ENCODE results near the gene CPA2.

Gene CPA2

DNA sequence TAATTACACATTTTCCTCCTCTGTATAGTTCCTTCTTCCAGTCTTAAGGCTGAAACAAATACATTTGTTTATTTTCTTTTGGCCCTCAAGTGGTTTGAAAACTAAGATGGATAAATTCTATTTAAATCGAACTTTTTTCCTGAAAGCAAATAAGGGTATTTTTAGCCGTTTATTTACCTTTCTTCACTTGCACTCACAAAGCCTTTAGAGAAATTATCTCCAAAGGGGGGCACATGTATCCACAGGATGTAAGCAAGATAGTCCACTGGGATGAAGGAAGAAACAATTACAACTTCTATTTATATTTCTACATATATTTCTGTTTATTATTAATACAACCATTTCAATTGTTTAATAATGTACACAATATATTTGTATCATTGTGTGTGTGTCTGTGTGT lies 36.5 kb downstream of the CPA2 start:
- Histone ChIP-seq H3K4me3 (ENCODE audit: insufficient read depth, low read length, poor library complexity, severe bottlenecking) (no peak overlapping the region), H4K20me1 (ENCODE audit: low read depth, low read length) (no peaks in the 10 kb centered on the region), H3K9me2 (replicated peaks; ENCODE audit: insufficient read depth, low read length) (no peaks in the 10 kb centered on the region), H3K4me2 (ENCODE audit: low read depth, low read length, poor library complexity, severe bottlenecking) (no peak overlapping the region), H3K36me3 (ENCODE audit: low read length) (no peaks in the 10 kb centered on the region), H3K27me3 (ENCODE audit: low read length) (no peaks in the 10 kb centered on the region), H3K27ac (ENCODE audit: low read depth, low read length) (no peak overlapping the region), H2AFZ (ENCODE audit: low read depth, low read length, severe bottlenecking) (no peak overlapping the region), H3F3A (ENCODE audit: insufficient read depth) (no peaks in the 10 kb centered on the region), H3K9me3 (ENCODE audit: insufficient read depth, low read length) (no peaks in the 10 kb centered on the region), H3K9ac (ENCODE audit: low read length) (no peak overlapping the region), H3K79me2 (ENCODE audit: insufficient read depth, low read length) (no peaks in the 10 kb centered on the region)
- TF ChIP-seq, protein P1, sequence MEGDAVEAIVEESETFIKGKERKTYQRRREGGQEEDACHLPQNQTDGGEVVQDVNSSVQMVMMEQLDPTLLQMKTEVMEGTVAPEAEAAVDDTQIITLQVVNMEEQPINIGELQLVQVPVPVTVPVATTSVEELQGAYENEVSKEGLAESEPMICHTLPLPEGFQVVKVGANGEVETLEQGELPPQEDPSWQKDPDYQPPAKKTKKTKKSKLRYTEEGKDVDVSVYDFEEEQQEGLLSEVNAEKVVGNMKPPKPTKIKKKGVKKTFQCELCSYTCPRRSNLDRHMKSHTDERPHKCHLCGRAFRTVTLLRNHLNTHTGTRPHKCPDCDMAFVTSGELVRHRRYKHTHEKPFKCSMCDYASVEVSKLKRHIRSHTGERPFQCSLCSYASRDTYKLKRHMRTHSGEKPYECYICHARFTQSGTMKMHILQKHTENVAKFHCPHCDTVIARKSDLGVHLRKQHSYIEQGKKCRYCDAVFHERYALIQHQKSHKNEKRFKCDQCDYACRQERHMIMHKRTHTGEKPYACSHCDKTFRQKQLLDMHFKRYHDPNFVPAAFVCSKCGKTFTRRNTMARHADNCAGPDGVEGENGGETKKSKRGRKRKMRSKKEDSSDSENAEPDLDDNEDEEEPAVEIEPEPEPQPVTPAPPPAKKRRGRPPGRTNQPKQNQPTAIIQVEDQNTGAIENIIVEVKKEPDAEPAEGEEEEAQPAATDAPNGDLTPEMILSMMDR (IDR thresholded peaks at IDR 0.05; ENCODE audit: insufficient read depth, low read length, poor library complexity, severe bottlenecking), result no peak
- TF ChIP-seq EZH2phosphoT487 (conservative IDR thresholded peaks at IDR 0.05; ENCODE audit: low read length), result no peak

DNA sequence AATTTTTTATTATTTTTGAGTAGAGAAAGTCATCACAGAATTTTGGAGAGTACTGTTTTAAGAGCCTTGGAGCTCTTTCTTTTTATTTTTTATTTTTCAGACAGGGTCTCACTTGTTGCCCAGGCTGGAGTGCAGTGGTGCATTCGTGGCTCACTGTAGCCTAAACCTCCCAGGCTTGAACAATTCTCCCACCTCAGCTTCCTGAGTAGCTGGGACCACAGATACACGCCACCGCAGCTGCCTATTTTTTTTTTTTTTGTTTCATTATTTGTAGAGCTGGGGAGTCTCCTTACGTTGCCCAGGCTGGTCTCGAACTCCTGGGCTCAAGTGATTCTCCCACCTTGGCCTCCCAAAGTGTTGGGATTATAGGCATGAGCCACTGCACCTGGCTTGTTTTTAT lies 36.9 kb downstream of the CPA2 start:
- H2AFZ ChIP-seq (ENCODE audit: low read depth, low read length, severe bottlenecking), result no peak overlapping the region
- H4K20me1 ChIP-seq (ENCODE audit: low read depth, low read length), result no peaks in the 10 kb centered on the region
- no peak overlapping the region for H3K27ac ChIP-seq (ENCODE audit: low read depth, low read length)
- H3K36me3 ChIP-seq (ENCODE audit: low read length), result no peaks in the 10 kb centered on the region
- no peaks in the 10 kb centered on the region for H3F3A ChIP-seq (ENCODE audit: insufficient read depth)
- no peak overlapping the region for H3K4me2 ChIP-seq (ENCODE audit: low read depth, low read length, poor library complexity, severe bottlenecking)
- H3K4me3 ChIP-seq (ENCODE audit: insufficient read depth, low read length, poor library complexity, severe bottlenecking), result no peak overlapping the region
- TF ChIP-seq EZH2phosphoT487 (conservative IDR thresholded peaks at IDR 0.05; ENCODE audit: low read length), result no peak
- TF ChIP-seq, protein P1 (IDR thresholded peaks at IDR 0.05; ENCODE audit: insufficient read depth, low read length, poor library complexity, severe bottlenecking), result no peak
- no peak overlapping the region for H3K9ac ChIP-seq (ENCODE audit: low read length)
- no peaks in the 10 kb centered on the region for H3K9me2 ChIP-seq (replicated peaks; ENCODE audit: insufficient read depth, low read length)
- H3K27me3 ChIP-seq (ENCODE audit: low read length), result no peaks in the 10 kb centered on the region
- no peaks in the 10 kb centered on the region for H3K9me3 ChIP-seq (ENCODE audit: insufficient read depth, low read length)
- H3K79me2 ChIP-seq (ENCODE audit: insufficient read depth, low read length), result no peaks in the 10 kb centered on the region

DNA sequence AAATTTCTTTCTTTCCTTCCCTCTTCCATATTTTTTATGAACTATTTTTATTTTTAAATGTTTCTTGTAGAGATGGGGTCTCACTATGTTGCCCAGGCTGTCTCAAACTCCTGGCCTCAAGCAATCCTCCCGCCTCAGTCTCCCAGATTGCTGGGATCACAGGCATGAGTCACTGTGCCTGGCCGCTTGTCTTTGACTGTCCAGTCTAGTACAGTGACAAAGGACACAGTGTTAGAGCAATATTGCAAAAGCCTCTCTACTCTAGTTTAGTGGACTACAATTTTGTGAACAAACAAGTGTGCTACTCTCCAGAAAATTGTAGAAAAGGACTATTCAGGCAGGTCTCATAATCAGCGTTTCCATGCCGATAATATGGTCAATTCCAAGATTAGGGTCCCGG lies 37.3 kb downstream of the CPA2 start:
- H3K27me3 ChIP-seq (ENCODE audit: low read length), result no peaks in the 10 kb centered on the region
- H4K20me1 ChIP-seq (ENCODE audit: low read depth, low read length), result no peaks in the 10 kb centered on the region
- no peaks in the 10 kb centered on the region for H3K36me3 ChIP-seq (ENCODE audit: low read length)
- no peak overlapping the region for H3K4me2 ChIP-seq (ENCODE audit: low read depth, low read length, poor library complexity, severe bottlenecking)
- no peak overlapping the region for H3K9ac ChIP-seq (ENCODE audit: low read length)
- no peaks in the 10 kb centered on the region for H3K79me2 ChIP-seq (ENCODE audit: insufficient read depth, low read length)
- no peak overlapping the region for H2AFZ ChIP-seq (ENCODE audit: low read depth, low read length, severe bottlenecking)
- no peaks in the 10 kb centered on the region for H3K9me2 ChIP-seq (replicated peaks; ENCODE audit: insufficient read depth, low read length)
- H3K4me3 ChIP-seq (ENCODE audit: insufficient read depth, low read length, poor library complexity, severe bottlenecking), result no peak overlapping the region
- no peak overlapping the region for H3K27ac ChIP-seq (ENCODE audit: low read depth, low read length)
- TF ChIP-seq, protein P1 (IDR thresholded peaks at IDR 0.05; ENCODE audit: insufficient read depth, low read length, poor library complexity, severe bottlenecking), result no peak
- TF ChIP-seq EZH2phosphoT487 (conservative IDR thresholded peaks at IDR 0.05; ENCODE audit: low read length), result no peak
- H3K9me3 ChIP-seq (ENCODE audit: insufficient read depth, low read length), result no peaks in the 10 kb centered on the region
- no peaks in the 10 kb centered on the region for H3F3A ChIP-seq (ENCODE audit: insufficient read depth)
